Mammary epithelial cell (primary cell): ENCODE measurements around the gene COPS8.

ENCODE experiments used
- EZH2 ChIP-seq: IDR thresholded peaks from 2 replicates; pipeline ENCODE4 v1.6.1; 2012; ENCODE audit warnings: low read length, inconsistent platforms, borderline replicate concordance
- TF ChIP-seq, protein P1 (sequence below), 2 donors: IDR thresholded peaks in 1 of 2; conservative IDR thresholded peaks in 1 of 2; 2 replicates each; pipeline ENCODE4 v1.5.1; 2011 to 2012; ENCODE audit warnings: inconsistent platforms in 2 of 2, low read length in 2 of 2, mild to moderate bottlenecking in 2 of 2, control low read depth in 1 of 2, low read depth in 1 of 2; ENCODE audit not compliant: insufficient read depth in 1 of 2; ENCODE audit errors: extremely low read depth in 1 of 2

DNA sequence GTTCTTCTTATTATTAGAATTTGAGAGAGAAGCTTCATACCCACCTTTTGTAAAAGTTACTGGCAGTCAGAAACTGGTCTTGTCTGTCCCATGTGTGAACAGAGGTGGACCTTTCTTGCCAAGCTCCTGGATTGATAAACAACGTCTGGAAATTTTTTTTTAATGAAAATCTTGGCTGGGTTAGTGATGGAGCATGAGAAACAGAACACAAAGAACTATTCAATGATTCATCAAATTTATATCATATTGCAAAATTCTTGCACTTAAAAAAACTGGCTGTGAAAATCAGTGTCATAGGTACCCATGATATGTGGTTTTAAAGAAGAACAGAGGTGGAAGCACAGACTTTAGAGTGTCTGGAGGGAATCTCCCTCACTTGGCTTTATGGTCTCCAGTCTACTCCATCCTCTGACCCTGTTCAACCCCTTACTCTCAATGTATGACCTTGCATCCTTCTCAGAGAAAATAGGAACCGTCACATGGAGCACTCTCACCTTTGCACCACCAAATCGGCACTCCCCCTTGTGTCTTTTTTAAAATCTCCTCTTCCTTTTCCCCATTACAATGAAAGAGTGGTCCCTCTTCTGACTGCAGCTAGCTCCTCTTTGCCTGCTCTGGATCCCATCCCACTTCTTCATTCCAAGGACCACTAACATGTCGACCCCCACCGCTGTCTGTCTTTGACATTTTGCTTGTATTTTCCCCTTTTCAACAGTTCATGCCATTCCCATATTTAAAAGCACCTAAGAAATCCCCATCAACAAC, 58.2 kb downstream of the COPS8 start:
- TF ChIP-seq, protein P1, sequence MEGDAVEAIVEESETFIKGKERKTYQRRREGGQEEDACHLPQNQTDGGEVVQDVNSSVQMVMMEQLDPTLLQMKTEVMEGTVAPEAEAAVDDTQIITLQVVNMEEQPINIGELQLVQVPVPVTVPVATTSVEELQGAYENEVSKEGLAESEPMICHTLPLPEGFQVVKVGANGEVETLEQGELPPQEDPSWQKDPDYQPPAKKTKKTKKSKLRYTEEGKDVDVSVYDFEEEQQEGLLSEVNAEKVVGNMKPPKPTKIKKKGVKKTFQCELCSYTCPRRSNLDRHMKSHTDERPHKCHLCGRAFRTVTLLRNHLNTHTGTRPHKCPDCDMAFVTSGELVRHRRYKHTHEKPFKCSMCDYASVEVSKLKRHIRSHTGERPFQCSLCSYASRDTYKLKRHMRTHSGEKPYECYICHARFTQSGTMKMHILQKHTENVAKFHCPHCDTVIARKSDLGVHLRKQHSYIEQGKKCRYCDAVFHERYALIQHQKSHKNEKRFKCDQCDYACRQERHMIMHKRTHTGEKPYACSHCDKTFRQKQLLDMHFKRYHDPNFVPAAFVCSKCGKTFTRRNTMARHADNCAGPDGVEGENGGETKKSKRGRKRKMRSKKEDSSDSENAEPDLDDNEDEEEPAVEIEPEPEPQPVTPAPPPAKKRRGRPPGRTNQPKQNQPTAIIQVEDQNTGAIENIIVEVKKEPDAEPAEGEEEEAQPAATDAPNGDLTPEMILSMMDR (conservative IDR thresholded peaks at IDR 0.05 in 1 of 2, IDR thresholded peaks at IDR 0.05 in 1 of 2; ENCODE audit: extremely low read depth in 1 of 2, insufficient read depth in 1 of 2, low read depth in 1 of 2, low read length in 2 of 2), result no peak
- TF ChIP-seq EZH2, result no peak
